Right lobe of liver (tissue), 4 donors: ENCODE measurements around the gene TREX2.

Experiments used
- POLR2A ChIP-seq: fragments of 450-650 bp; IDR thresholded peaks from one replicate; pipeline ENCODE4 v1.6.1; 2017; ENCODE audit warnings: antibody characterized with exemption, mild to moderate bottlenecking
- TF ChIP-seq, protein P1 (sequence below), 4 donors: fragments of 200-600 bp in 3 of 4; fragments of 450-650 bp in 1 of 4; IDR thresholded peaks; one replicate each; pipeline versions ENCODE4 v1.5.1 to v1.8.0; 2016 to 2022; ENCODE audit warnings: antibody characterized with exemption in 4 of 4, mild to moderate bottlenecking in 2 of 4
- donor health status: DM: no; HTN: no; CAD: no.
- donor health status: DM: no; HTN: no; CAD: no.
- donor health status: DM: no; HTN: yes; CAD: no.

DNA sequence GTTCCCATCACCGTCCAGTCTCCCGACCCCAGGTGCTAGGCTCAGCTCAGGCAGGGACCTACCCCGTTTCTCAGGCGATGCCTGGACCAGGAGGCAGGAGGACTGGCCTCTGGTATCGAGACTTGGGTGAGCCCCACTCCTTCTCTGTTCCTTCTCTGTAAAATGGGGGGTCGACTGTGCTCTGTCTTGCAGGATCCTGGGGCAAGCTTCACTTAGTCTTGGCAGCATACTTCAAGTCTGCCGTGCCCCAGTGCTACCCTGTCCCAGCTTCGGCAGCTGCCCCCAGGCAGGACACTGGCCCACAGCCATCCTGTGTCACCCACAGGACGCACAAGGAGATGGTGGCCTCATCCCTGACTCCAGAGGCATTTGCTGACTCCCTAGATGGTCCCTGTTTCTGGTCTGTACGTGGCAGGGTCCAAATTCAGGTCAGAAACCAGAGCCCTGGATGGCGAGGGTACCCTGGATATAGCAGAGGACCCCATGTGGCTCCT is 31.6 kb upstream of the TREX2 start:
- TF ChIP-seq, protein P1, sequence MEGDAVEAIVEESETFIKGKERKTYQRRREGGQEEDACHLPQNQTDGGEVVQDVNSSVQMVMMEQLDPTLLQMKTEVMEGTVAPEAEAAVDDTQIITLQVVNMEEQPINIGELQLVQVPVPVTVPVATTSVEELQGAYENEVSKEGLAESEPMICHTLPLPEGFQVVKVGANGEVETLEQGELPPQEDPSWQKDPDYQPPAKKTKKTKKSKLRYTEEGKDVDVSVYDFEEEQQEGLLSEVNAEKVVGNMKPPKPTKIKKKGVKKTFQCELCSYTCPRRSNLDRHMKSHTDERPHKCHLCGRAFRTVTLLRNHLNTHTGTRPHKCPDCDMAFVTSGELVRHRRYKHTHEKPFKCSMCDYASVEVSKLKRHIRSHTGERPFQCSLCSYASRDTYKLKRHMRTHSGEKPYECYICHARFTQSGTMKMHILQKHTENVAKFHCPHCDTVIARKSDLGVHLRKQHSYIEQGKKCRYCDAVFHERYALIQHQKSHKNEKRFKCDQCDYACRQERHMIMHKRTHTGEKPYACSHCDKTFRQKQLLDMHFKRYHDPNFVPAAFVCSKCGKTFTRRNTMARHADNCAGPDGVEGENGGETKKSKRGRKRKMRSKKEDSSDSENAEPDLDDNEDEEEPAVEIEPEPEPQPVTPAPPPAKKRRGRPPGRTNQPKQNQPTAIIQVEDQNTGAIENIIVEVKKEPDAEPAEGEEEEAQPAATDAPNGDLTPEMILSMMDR (IDR thresholded peaks at IDR 0.05), result no peak
- TF ChIP-seq POLR2A, result no peak
